GM23338 (cell line): Measurements from ENCODE around the gene SPIRE2. TPM values are rescaled to one million over a fixed set of nuclear protein-coding genes. Genes with fewer than 3 reads are reported as not detected.

ENCODE experiments used
- ATAC-seq: fragments of 200-7000 bp; cut with Tn5 transposase; 3 replicates; pipeline ENCODE4 v1.9.1; 2020
- DNase-seq: peaks from one replicate; pipeline ENCODE4 v3.0.0-alpha.2; 2015; ENCODE audit warnings: low spot score
- H2AFZ ChIP-seq: fragments of 200-600 bp; sonication (generic); 2 replicates; pipeline ENCODE4 v1.8.0; 2016; ENCODE audit warnings: antibody characterized with exemption, mild to moderate bottlenecking, moderate library complexity
- H3F3A ChIP-seq: fragments of 200-600 bp; sonication (generic); replicated peaks from 2 replicates; pipeline ENCODE4 v1.8.0; 2017; ENCODE audit warnings: antibody characterized with exemption, mixed run types, low read depth
- H3K27ac ChIP-seq: fragments of 200-600 bp; sonication (generic); 2 replicates; pipeline ENCODE4 v1.6.1; 2016; ENCODE audit warnings: low read depth
- H3K27me3 ChIP-seq: fragments of 200-600 bp; sonication (generic); 2 replicates; pipeline ENCODE4 v1.8.0; 2016; ENCODE audit warnings: mild to moderate bottlenecking, mixed run types, moderate library complexity; ENCODE audit not compliant: insufficient read depth
- H3K36me3 ChIP-seq: fragments of 200-600 bp; sonication (generic); 2 replicates; pipeline ENCODE4 v1.8.0; 2016; ENCODE audit warnings: mild to moderate bottlenecking; ENCODE audit not compliant: insufficient read depth
- H3K4me1 ChIP-seq: fragments of 200-600 bp; sonication (generic); 2 replicates; pipeline ENCODE4 v1.8.0; 2016; ENCODE audit warnings: mild to moderate bottlenecking, moderate library complexity; ENCODE audit not compliant: insufficient read depth
- H3K4me2 ChIP-seq: fragments of 200-600 bp; sonication (generic); 2 replicates; pipeline ENCODE4 v1.7.1; 2017; ENCODE audit warnings: mixed run types
- H3K4me3 ChIP-seq: fragments of 200-600 bp; sonication (generic); 2 replicates; pipeline ENCODE4 v1.6.1; 2016; ENCODE audit warnings: mixed run types
- H3K79me2 ChIP-seq: fragments of 200-600 bp; sonication (generic); replicated peaks from 2 replicates; pipeline ENCODE4 v1.8.0; 2017; ENCODE audit warnings: mild to moderate bottlenecking; ENCODE audit not compliant: insufficient read depth
- H3K9me2 ChIP-seq: fragments of 200-600 bp; sonication (generic); 2 replicates; pipeline ENCODE4 v1.8.0; 2017; ENCODE audit not compliant: insufficient read depth
- H4K20me1 ChIP-seq: fragments of 200-600 bp; sonication (generic); replicated peaks from 2 replicates; pipeline ENCODE4 v1.8.0; 2017; ENCODE audit warnings: mild to moderate bottlenecking; ENCODE audit not compliant: insufficient read depth
- H3K27ac Mint-ChIP-seq: 2 replicates; pipeline ENCODE4 v1.8.0; 2020; ENCODE audit warnings: inconsistent platforms, mild to moderate bottlenecking, moderate library complexity, mixed read lengths
- H3K27me3 Mint-ChIP-seq: 3 replicates; pipeline ENCODE4 v1.8.0; 2022; ENCODE audit warnings: low read depth, mild to moderate bottlenecking, moderate library complexity, mixed read lengths, inconsistent platforms; ENCODE audit not compliant: insufficient read depth, poor library complexity
- H3K36me3 Mint-ChIP-seq: 3 replicates; pipeline ENCODE4 v1.8.0; 2021; ENCODE audit warnings: low read depth, mild to moderate bottlenecking, inconsistent platforms, moderate library complexity, mixed read lengths
- H3K4me1 Mint-ChIP-seq: 3 replicates; pipeline ENCODE4 v1.8.0; 2020; ENCODE audit warnings: mild to moderate bottlenecking, inconsistent platforms, mixed read lengths
- H3K4me3 Mint-ChIP-seq: 3 replicates; pipeline ENCODE4 v1.8.0; 2021; ENCODE audit warnings: moderate library complexity, mild to moderate bottlenecking, inconsistent platforms, mixed read lengths
- H3K9me3 Mint-ChIP-seq: 3 replicates; pipeline ENCODE4 v1.8.0; 2020; ENCODE audit warnings: moderate library complexity, mild to moderate bottlenecking, inconsistent platforms, mixed read lengths
- CREB1 ChIP-seq: fragments of 250-450 bp; sonication (Bioruptor Pico); IDR thresholded peaks from 2 replicates; pipeline ENCODE4 v1.5.0; 2020; ENCODE audit warnings: low read depth, mild to moderate bottlenecking, moderate library complexity
- CTCF ChIP-seq, 2 experiments: fragments of 200-600 bp in 1 of 2; sonication (generic) in 1 of 2; conservative IDR thresholded peaks; 2 replicates each; pipeline versions ENCODE4 v1.5.1 to v1.6.1; 2016 to 2017; ENCODE audit warnings: antibody characterized with exemption in 2 of 2, low read depth in 2 of 2, mild to moderate bottlenecking in 2 of 2, moderate library complexity in 1 of 2
- EZH2 ChIP-seq: fragments of 200-600 bp; sonication (generic); IDR thresholded peaks from one replicate; pipeline ENCODE4 v1.8.0; 2017; ENCODE audit warnings: antibody characterized with exemption, mild to moderate bottlenecking, low read depth; ENCODE audit not compliant: unreplicated experiment
- EZH2phosphoT487 ChIP-seq: fragments of 200-600 bp; sonication (generic); IDR thresholded peaks from one replicate; pipeline ENCODE4 v1.8.1; 2018; ENCODE audit warnings: antibody characterized with exemption; ENCODE audit not compliant: unreplicated experiment
- JUNB ChIP-seq: IDR thresholded peaks from one replicate; pipeline ENCODE4 v1.6.1; 2016; ENCODE audit warnings: antibody characterized with exemption; ENCODE audit not compliant: unreplicated experiment
- NANOG ChIP-seq: IDR thresholded peaks from 2 replicates; pipeline ENCODE4 v1.6.1; 2016; ENCODE audit warnings: antibody characterized with exemption, borderline replicate concordance
- POLR2AphosphoS5 ChIP-seq: IDR thresholded peaks from 2 replicates; pipeline ENCODE4 v1.6.1; 2016; ENCODE audit warnings: antibody characterized with exemption, low read depth
- REST ChIP-seq: IDR thresholded peaks from one replicate; pipeline ENCODE4 v1.6.1; 2018; ENCODE audit warnings: antibody characterized with exemption; ENCODE audit not compliant: unreplicated experiment
- STAT1 ChIP-seq: IDR thresholded peaks from one replicate; pipeline ENCODE4 v1.6.1; 2016; ENCODE audit warnings: antibody characterized with exemption; ENCODE audit not compliant: unreplicated experiment
- ZNF114 ChIP-seq: fragments of 250-450 bp; sonication (Bioruptor Pico); IDR thresholded peaks from 2 replicates; pipeline ENCODE4 v1.5.0; 2020; ENCODE audit warnings: mild to moderate bottlenecking, moderate library complexity
- ZNF331 ChIP-seq: fragments of 250-450 bp; sonication (Bioruptor Pico); IDR thresholded peaks from 2 replicates; pipeline ENCODE4 v1.5.0; 2020; ENCODE audit warnings: low read depth, mild to moderate bottlenecking, moderate library complexity
- ZNF462 ChIP-seq: fragments of 250-450 bp; sonication (Bioruptor Pico); IDR thresholded peaks from 2 replicates; pipeline ENCODE4 v1.5.0; 2020; ENCODE audit warnings: mild to moderate bottlenecking, moderate library complexity
- polyA plus RNA-seq: library from polyadenylated mRNA; unstranded; fragments of >200 nt; fragmentation: Nextera tagmentation; extraction: Ambion mirVana; gene quantifications from 2 replicates; pipeline ENCODE4 v1.2.1, GENCODE V29; 2016
- total RNA-seq: library from RNA; depleted of rRNA; stranded (reverse); fragments of >200 nt; shearing (Covaris generic); gene quantifications from 2 replicates; pipeline ENCODE4 v1.2.3, GENCODE V29; 2014
- TF ChIP-seq, protein P1 (sequence below): IDR thresholded peaks from 2 replicates; pipeline ENCODE4 v1.6.1; 2016; ENCODE audit warnings: antibody characterized with exemption

SPIRE2 gene
- total and polyA plus RNA-seq, 2 experiments from 2014 or later: 5.0 to 15.2 TPM

DNA sequence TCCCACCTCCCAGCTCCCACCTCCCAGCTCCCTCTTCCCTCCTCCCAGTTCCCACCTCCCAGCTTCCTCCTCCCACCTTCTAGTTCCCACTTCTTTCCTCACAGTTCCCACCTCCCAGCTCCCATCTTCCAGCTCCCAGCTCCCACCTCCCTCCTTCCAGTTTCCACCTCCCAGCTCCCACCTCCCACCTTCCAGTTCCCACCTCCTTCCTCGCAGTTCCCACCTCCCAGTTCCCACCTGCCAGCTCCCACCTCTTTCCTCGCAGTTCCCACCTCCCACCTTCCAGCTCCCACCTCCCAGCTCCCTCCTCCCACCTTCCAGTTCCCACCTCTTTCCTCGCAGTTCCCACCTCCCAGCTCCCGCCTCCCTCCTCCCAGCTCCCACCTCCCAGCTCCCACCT, 80.0 kb downstream of the SPIRE2 start:
- H2AFZ ChIP-seq: no peak overlapping the region
- no peak overlapping the region for H3K4me3 Mint-ChIP-seq
- H3K4me1 Mint-ChIP-seq: 0 out of 3 replicates have a peak, but pooled peaks cover 4% of the 10 kb centered on the region
- peaks cover 18% of the 10 kb centered on the region for H3K9me3 Mint-ChIP-seq
- H3K36me3 Mint-ChIP-seq: peaks cover 50% of the 10 kb centered on the region
- peaks cover 18% of the 10 kb centered on the region for H3K27me3 Mint-ChIP-seq
- no peak overlapping the region for H3K4me3 ChIP-seq
- 0 out of 2 replicates have a peak, but pooled peaks cover 12% of the 10 kb centered on the region for H3F3A ChIP-seq
- no peak overlapping the region for H3K27ac ChIP-seq
- no peaks in the 10 kb centered on the region for H3K9me2 ChIP-seq
- H4K20me1 ChIP-seq: no peaks in the 10 kb centered on the region
- H3K79me2 ChIP-seq: no peaks in the 10 kb centered on the region
- no peak overlapping the region for H3K4me2 ChIP-seq
- 0 out of 2 replicates have a peak, but pooled peaks cover 4% of the 10 kb centered on the region for H3K4me1 ChIP-seq
- H3K36me3 ChIP-seq: no peaks in the 10 kb centered on the region; the same call in 1 of the 2 replicates
- no peaks in the 10 kb centered on the region for H3K27me3 ChIP-seq
- DNase-seq (no peak), ATAC-seq (no peak)
- no peak overlapping the region for H3K27ac Mint-ChIP-seq
- no peak for TF ChIP-seq STAT1
- no peak for TF ChIP-seq ZNF462
- TF ChIP-seq CTCF (conservative IDR thresholded peaks at IDR 0.05; ENCODE audit: low read depth in 2 of 2): no peak
- TF ChIP-seq JUNB: no peak
- TF ChIP-seq, protein P1, sequence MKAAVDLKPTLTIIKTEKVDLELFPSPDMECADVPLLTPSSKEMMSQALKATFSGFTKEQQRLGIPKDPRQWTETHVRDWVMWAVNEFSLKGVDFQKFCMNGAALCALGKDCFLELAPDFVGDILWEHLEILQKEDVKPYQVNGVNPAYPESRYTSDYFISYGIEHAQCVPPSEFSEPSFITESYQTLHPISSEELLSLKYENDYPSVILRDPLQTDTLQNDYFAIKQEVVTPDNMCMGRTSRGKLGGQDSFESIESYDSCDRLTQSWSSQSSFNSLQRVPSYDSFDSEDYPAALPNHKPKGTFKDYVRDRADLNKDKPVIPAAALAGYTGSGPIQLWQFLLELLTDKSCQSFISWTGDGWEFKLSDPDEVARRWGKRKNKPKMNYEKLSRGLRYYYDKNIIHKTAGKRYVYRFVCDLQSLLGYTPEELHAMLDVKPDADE: no peak
- TF ChIP-seq NANOG: no peak
- TF ChIP-seq REST: no peak
- no peak for TF ChIP-seq EZH2
- no peak for TF ChIP-seq ZNF114 (CRISPR knock-in tag)
- no peak for TF ChIP-seq EZH2phosphoT487
- TF ChIP-seq CREB1 (CRISPR knock-in tag): no peak
- TF ChIP-seq POLR2AphosphoS5: no peak
- no peak for TF ChIP-seq ZNF331 (CRISPR knock-in tag)
